Epithelial cell of proximal tubule (primary cell): ENCODE measurements around the gene ICAM2. TPM values are rescaled to one million over a fixed set of nuclear protein-coding genes. Genes with fewer than 3 reads are reported as not detected.

Experiments used
- DNase-seq: peaks from one replicate; pipeline ENCODE4 v3.0.0-alpha.2; 2011; ENCODE audit warnings: low read depth
- H3K4me3 ChIP-seq: 2 replicates; pipeline ENCODE4 v1.5.1; 2011; ENCODE audit warnings: low read depth, mild to moderate bottlenecking, low read length
- total RNA-seq: library from RNA; depleted of rRNA; stranded (reverse); fragments of >200 nt; gene quantifications from 2 replicates; pipeline ENCODE4 v1.2.3, GENCODE V29; 2015
- TF ChIP-seq, protein P1 (sequence below): conservative IDR thresholded peaks from 2 replicates; pipeline ENCODE4 v1.5.1; 2012; ENCODE audit warnings: low read depth, mild to moderate bottlenecking, low read length

The ICAM2 gene
- total RNA-seq, 1 donor from 2014 or later: 19.9 TPM

DNA sequence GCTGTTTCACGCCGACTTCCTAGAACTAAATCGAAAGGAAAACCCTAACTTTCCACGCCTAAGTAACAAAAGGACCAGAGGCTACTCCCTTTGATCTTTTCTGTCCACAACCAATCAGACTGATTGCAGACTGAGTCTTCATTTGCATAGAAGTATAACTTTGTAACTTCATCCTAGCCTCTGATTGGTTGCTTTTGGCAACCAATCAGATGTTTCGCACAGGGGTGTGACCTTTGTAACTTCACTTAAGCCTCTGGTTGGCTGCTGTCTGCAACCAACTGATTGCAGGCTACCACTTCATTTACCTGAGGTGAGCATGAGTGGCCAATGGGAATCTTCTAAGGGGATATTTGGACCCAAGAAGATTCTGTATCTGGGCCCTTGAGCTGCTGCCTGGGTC lies 17.4 kb upstream of the ICAM2 start:
- TF ChIP-seq, protein P1, sequence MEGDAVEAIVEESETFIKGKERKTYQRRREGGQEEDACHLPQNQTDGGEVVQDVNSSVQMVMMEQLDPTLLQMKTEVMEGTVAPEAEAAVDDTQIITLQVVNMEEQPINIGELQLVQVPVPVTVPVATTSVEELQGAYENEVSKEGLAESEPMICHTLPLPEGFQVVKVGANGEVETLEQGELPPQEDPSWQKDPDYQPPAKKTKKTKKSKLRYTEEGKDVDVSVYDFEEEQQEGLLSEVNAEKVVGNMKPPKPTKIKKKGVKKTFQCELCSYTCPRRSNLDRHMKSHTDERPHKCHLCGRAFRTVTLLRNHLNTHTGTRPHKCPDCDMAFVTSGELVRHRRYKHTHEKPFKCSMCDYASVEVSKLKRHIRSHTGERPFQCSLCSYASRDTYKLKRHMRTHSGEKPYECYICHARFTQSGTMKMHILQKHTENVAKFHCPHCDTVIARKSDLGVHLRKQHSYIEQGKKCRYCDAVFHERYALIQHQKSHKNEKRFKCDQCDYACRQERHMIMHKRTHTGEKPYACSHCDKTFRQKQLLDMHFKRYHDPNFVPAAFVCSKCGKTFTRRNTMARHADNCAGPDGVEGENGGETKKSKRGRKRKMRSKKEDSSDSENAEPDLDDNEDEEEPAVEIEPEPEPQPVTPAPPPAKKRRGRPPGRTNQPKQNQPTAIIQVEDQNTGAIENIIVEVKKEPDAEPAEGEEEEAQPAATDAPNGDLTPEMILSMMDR: no peak
- no peak overlapping the region for H3K4me3 ChIP-seq
- DNase-seq: no peak

DNA sequence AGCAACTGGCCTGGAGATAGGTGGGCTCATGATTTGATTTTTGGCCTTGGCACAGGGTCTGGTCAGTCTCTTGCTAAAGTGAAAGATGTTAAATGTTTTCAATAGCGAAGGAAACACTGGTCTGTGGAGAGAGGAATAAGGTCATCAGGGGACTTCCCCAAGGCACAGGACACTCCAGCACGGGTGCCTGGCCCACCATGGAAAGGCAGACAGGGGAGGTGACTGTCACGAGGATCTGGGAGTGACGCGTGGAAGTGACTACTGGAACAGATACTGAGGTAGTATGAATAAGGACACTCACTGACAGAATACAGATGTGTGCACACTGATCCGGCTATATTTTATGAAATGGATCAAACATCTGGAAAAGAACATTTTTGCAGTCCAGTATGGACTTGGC lies 16.7 kb upstream of the ICAM2 start:
- TF ChIP-seq, protein P1: no peak
- DNase-seq: no peak
- H3K4me3 ChIP-seq: no peak overlapping the region

GRCh38 chr17:64036198-64036922 lies 15.9 kb upstream of the ICAM2 start:
- no peak for DNase-seq
- H3K4me3 ChIP-seq: no peak overlapping the region
- TF ChIP-seq, protein P1: peak; percentile 26

DNA sequence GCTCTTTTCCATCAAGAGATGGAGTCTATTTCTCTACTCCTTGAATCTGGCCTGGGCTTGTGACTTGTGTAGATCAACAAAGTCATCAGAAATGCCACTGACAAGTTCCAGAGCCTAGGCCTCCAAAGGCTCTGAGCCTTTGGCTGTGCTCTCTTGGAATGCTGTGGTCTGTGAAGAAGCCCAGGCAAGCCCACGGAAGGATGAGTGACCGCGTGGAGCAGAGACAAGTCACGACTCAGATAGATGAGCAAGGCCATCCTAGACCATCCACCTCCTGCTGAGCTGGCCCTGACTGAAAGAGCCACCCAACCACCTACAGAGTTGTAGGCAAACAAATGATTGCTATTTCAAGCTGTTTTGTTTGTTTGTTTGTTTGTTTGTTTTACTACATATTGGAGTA lies 11.6 kb upstream of the ICAM2 start:
- H3K4me3 ChIP-seq: no peak overlapping the region
- no peak for DNase-seq
- TF ChIP-seq, protein P1: no peak

DNA sequence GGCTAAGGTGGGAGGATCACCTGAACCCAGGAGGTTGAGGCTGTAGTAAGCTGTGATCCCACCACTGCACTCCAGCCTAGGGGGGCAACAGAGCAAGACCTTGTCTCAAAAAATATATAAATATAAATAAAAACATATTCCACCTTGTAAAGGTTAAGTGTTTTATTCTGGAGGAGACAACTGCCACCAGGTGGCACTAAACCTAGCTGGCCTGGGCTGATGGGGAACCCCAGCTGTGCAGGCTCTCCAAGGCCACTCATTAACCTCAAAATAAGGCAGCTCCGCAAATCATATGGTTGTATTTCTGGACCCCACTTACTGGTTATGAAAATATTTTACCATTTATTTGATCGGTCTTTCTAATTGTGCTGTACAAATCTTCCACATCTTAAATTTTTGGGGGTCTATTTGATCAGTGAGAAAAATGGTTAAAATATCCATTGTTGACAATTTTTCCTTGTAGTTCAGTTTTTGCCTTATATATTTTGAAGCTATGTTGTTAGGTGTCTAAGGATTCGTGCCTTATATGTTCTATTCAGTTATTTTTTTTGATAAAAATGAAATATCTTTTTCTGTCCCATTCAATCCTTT lies 8.5 kb upstream of the ICAM2 start:
- TF ChIP-seq, protein P1: peak; percentile 81
- no peak overlapping the region for H3K4me3 ChIP-seq
- DNase-seq: no peak

DNA sequence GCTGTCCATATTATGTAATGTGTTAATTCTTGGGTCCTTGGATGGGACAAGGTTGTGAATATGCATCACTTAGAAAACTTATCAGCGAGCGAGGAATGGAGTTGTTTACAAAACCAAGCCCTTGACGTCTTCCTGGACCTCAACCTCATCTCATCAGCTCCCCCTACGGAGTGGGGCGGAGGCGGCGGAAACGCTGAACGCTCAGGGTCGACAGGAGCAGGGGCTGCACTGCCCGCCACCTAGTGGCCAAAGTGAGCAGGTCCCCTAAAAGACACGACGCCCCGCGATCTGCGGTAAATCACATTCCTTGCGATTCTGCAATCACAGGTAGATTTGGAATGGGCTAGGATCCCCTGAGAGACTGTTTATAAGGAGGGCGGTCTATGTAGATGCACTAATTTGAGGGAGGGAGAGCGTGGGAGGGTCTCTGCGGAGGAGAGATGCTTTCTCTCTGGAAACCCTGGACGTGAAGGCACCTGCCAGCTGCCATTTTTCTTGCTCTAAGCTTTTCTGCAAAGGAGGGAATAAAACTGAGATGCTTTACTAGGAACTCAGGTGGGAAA lies 5.4 kb upstream of the ICAM2 start:
- DNase-seq: no peak
- TF ChIP-seq, protein P1: peak; percentile 96
- H3K4me3 ChIP-seq: no peak overlapping the region
